ENCODE measurements around the gene SAT2. TPM values are rescaled to one million over a fixed set of nuclear protein-coding genes. Genes with fewer than 3 reads are reported as not detected.
A peak's percentile ranks its signal among the peaks of the same experiment; 100 is the strongest.

SAT2 gene
- total and polyA plus RNA-seq, 10 of the 15 experiments (the other 5 are each of a cell fraction or from before 2014, with no cell fraction given), result 14.6 to 44.0 (median 27.9) TPM

GRCh38 chr17:7614425-7615264 is 13.0 kb downstream of the SAT2 start, which contains the start of gene FXR2 (continued):
- no peak for TF ChIP-seq SREBF2 (IDR thresholded peaks at IDR 0.05; ENCODE audit: low read length)
- no peak for TF ChIP-seq SMAD5 (IDR thresholded peaks at IDR 0.05; ENCODE audit: low read depth)
- TF ChIP-seq BRCA1 (IDR thresholded peaks at IDR 0.05; ENCODE audit: low read depth, low read length), result no peak
- no peak for TF ChIP-seq IRF4 (IDR thresholded peaks at IDR 0.05; ENCODE audit: low read depth, low read length)
- TF ChIP-seq TBL1XR1 (IDR thresholded peaks at IDR 0.05; ENCODE audit: low read depth, low read length), result no peak
- no peak for TF ChIP-seq FOXM1 (IDR thresholded peaks at IDR 0.05; ENCODE audit: low read depth, low read length)
- no peak for TF ChIP-seq MXI1 (IDR thresholded peaks at IDR 0.05; ENCODE audit: low read depth, low read length)
- TF ChIP-seq ETV6 (conservative IDR thresholded peaks at IDR 0.05 in 1 of 2, IDR thresholded peaks at IDR 0.05 in 1 of 2; ENCODE audit: borderline replicate concordance in 1 of 2, low read depth in 1 of 2), result no peak
- TF ChIP-seq CBX5 (IDR thresholded peaks at IDR 0.05; ENCODE audit: low read depth), result no peak
- no peak for TF ChIP-seq RAD21 (IDR thresholded peaks at IDR 0.05; ENCODE audit: insufficient read depth, low read depth, low read length)
- no peak for TF ChIP-seq FOXK2 (IDR thresholded peaks at IDR 0.05)
- TF ChIP-seq RCOR1 (conservative IDR thresholded peaks at IDR 0.05; ENCODE audit: low read depth, low read length), result no peak
- peak; percentile 63 to 97 (median 70); a peak in 5 of 6 replicates for TF ChIP-seq CTCF (IDR thresholded peaks at IDR 0.05 in 2 of 3, conservative IDR thresholded peaks at IDR 0.05 in 1 of 3; ENCODE audit: control insufficient read depth in 2 of 3, extremely low read depth in 1 of 3, insufficient read depth in 1 of 3, low read depth in 3 of 3, low read length in 3 of 3)
- TF ChIP-seq GATAD2B (conservative IDR thresholded peaks at IDR 0.05; ENCODE audit: low read depth), result peak; percentile 98
- peak; percentile 73; the same call in 1 of the 2 replicates for TF ChIP-seq PKNOX1 (IDR thresholded peaks at IDR 0.05)
- TF ChIP-seq SREBF1 (IDR thresholded peaks at IDR 0.05; ENCODE audit: low read length), result no peak
- TF ChIP-seq HCFC1 (IDR thresholded peaks at IDR 0.05; ENCODE audit: low read length), result 0 out of 2 replicates have a peak, but pooled peaks have one; percentile 29
- peak; percentile 77 for TF ChIP-seq POLR2A (IDR thresholded peaks at IDR 0.05; ENCODE audit: low read depth, low read length)
- peak; percentile 99 for TF ChIP-seq HDGF (IDR thresholded peaks at IDR 0.05)
- no peak for TF ChIP-seq SPI1 (IDR thresholded peaks at IDR 0.05; ENCODE audit: borderline replicate concordance, insufficient read depth, low read depth, low read length)
- TF ChIP-seq REST (IDR thresholded peaks at IDR 0.05; ENCODE audit: low read depth, low read length), result no peak
- TF ChIP-seq ZNF207 (IDR thresholded peaks at IDR 0.05; ENCODE audit: borderline replicate concordance), result no peak
- no peak for TF ChIP-seq WRNIP1 (IDR thresholded peaks at IDR 0.05; ENCODE audit: borderline replicate concordance, low read depth, low read length)
- TF ChIP-seq NR2C1 (IDR thresholded peaks at IDR 0.05), result no peak
- TF ChIP-seq CHD1 (IDR thresholded peaks at IDR 0.05; ENCODE audit: low read depth, low read length), result no peak
- TF ChIP-seq MYB (IDR thresholded peaks at IDR 0.05; ENCODE audit: borderline replicate concordance, low read depth, low read length), result no peak

All from GM12878 (cell line).